ENCODE measurements around the gene UQCRQ. TPM values are rescaled to one million over a fixed set of nuclear protein-coding genes. Genes with fewer than 3 reads are reported as not detected.

UQCRQ gene
- total RNA-seq, 1 experiment from 2014 or later: 294 TPM

DNA sequence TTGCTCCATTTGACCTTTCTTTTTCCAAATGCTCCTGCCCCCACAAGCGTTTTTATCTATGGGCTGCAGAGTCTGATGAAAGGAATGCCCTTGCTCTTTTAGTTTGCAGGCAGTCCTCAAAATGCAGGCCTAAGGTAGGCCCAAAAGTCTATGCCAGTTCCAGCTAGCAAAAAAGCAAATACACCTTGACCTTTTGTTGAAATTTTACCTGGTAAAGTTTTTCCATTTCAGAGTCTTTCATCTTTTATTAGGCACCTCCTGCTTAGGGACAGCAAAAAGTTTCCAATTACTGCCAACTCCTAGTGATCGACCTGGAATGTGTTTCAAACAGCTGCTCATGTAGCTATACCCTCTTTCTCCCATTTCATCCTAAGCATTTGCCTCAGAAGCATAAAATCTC, 4.4 kb downstream of the UQCRQ start:
- DNase-seq (ENCODE audit: low read depth): no peak

GRCh38 chr5:132871459-132872284, 5.2 kb downstream of the UQCRQ start:
- DNase-seq (ENCODE audit: low read depth): no peak

DNA sequence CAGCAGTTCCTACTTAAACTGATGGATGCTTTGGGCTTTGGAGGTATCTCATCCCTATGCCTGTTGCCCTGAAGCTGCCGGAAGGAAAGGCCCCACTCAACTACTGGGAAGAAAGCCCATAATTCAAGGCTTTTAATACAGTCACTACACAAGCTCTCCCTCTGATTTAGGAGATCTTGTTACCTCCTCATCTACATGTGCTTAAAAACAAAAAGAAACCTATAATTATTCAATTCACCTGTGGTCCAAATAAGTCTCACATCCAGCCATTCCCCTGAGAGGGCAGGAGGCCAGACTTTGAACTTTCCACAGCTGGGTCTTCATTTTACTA, 6.3 kb downstream of the UQCRQ start:
- no peak for DNase-seq (ENCODE audit: low read depth)

GRCh38 chr5:132873119-132873929, 6.9 kb downstream of the UQCRQ start, which contains the start of gene LEAP2:
Gene LEAP2, plus strand, starts transcription at chr5:132873668. Its CDS starts 27 bp downstream, at chr5:132873695.
- DNase-seq (ENCODE audit: low read depth): no peak

DNA sequence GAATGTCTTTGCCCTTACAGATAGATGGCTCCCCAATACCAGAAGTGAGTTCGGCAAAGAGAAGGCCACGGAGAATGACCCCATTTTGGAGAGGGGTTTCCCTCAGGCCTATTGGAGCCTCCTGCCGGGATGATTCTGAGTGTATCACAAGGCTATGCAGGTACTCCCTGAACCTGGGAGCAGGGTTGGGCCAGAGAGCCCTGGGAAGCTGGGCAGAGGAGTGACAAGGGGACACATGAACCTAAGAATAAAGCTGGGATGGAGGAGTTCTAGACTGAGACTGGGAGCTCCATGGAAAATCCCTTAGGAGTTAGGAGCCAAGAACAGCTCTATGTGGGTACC, 7.5 kb downstream of the UQCRQ start:
- no peak for DNase-seq (ENCODE audit: low read depth)

- DNase-seq (ENCODE audit: low read depth): no peak
These were observed 9.7 kb downstream of the UQCRQ start for GRCh38 chr5:132876020-132876759.

GRCh38 chr5:132877466-132877865, 11.0 kb downstream of the UQCRQ start:
- DNase-seq (ENCODE audit: low read depth): no peak

DNA sequence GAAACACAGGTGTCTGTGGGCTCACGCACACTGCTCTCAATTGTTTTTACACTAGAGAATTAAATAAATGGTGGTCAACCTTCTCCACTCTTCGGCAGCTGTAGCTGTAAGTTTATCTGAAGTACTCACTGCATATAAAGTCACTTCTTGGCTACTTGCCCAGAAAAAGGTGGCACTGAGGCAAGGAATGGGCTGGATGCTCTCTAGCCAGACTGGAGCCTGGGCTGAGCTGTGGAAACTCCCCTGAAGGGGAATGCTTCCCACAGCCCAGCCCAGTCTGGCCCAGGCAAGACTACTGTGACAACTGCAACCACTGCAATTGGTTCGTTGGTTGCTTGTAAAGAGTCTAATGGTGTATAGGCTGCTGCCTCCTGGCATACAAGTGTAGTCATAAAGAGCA, 11.5 kb downstream of the UQCRQ start:
- peak; percentile 19 for DNase-seq (ENCODE audit: low read depth)

DNA sequence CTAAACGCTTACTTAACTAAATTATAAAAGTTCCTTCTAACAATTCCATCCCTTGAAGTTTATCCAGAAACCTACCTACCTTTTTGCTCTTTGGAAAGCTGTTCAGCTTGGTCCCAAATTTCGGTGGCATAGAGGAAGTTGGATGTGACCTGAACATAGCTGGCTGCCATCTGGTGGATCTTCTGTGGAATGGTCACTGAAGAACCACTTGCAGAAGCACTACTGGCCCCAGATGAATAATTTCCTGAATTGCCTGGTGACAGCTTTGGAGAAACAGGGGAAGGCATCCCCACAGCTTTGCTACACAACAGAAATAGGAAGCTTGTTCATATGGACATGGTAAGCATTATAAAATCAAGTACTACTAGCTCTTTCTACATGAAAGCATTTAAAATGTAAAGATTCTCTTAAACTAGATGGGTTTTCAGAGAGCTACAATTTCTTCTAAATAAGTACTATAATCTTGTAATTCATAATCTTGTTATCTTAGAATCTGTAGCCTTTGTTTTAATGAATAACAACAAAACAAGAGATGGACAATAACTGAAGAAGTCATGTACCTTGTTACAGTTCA, 16.9 kb downstream of the UQCRQ start:
- peak; percentile 63 for DNase-seq (ENCODE audit: low read depth)

- DNase-seq (ENCODE audit: low read depth): no peak
These were observed 18.1 kb downstream of the UQCRQ start for GRCh38 chr5:132884548-132884947.

DNA sequence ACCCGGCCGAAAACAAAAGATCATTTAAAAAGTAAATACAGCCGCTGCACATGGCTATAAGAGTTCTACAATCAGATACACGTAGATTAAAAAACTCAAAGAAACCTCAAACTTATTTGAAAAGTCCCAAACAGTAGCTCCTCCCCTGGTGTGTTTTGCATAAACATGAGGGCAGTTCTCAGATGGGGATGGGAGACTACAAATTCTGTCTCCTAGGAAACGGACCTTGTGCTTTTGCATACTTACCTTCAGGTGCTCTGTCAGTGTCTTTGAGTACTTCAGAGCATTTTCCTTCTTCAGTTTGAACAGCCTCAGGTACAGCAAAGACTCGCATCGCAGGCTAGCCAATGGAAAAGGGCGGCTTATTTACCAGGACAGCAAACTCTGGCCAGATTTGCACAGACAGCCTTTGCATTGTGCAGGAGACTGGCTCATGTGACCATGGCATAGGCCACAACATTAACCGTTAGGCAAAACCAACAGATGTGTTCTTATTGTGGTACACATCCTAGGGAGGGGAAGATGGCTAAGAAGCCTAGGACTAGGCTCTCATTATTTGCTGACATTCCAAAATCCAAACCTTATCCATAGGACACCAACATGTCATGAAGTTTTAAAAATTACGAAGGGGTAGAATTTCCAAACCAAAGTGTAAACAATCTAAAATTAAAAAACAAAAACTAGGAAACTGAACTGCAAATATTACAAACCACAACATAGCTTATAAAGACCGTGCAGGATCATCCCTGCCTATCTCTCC, 19.8 kb downstream of the UQCRQ start:
- no peak for DNase-seq (ENCODE audit: low read depth)

DNA sequence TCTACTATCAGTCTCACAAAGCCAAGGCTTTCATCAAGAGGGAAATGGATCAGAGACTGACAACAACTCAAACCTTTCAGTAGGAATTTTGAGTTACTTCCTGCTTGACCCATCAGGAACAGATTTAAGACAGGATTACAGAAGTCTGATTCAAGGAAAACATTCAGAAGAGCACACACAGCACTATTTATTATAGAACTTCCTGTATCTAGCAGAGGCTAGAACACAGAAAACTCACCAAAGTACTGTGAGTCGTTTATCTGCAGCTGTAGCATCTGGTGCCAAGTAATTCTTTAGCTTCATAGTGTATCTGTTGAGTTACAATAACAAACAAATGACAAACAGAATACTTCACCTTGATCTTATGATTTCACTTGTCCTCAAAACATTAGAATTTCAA, 20.8 kb downstream of the UQCRQ start:
- DNase-seq (ENCODE audit: low read depth): no peak

- DNase-seq (ENCODE audit: low read depth): no peak
These were observed 23.1 kb downstream of the UQCRQ start for GRCh38 chr5:132889501-132889900.

DNA sequence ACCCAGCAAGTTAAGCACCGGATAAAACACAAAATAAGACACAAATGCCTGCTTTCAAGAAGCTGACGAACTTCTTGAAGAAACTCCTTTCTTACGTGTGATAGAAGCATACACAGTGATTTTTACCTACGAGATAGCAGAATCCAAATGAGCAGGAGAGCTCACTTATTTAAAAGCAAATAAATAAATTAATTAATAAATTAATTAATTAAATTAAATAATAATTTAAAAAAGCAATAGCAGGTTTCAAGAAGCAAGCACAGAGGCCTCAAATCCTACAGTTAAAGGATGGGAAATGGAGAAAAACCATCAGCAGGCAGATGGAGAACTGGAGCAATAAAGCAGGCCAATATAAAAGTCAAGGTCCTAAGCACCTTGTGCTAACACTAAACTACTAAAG, 24.4 kb downstream of the UQCRQ start:
- no peak for DNase-seq (ENCODE audit: low read depth)

- DNase-seq (ENCODE audit: low read depth): no peak
These were observed 29.4 kb downstream of the UQCRQ start for GRCh38 chr5:132895719-132896305.

DNA sequence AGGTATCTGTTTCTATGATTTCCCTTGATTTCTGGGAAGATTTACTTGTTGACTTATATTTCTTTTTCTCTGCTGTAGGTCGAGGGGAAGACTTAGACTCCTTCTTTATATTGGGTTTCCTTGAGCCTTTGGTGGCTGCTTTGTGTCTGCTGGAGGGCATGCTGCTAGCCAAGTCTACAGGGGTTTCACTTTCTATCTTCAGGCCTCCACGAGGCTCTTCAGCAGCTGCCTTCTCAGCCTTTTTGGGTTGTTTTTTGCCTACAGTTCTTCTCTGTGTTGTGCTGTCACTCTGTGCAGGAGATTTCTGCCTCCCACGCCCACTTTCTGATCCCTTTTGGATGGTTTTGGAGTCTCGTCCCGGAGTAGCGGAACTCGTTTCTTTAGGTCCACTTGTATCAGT, 30.2 kb downstream of the UQCRQ start:
- no peak for DNase-seq (ENCODE audit: low read depth)

DNA sequence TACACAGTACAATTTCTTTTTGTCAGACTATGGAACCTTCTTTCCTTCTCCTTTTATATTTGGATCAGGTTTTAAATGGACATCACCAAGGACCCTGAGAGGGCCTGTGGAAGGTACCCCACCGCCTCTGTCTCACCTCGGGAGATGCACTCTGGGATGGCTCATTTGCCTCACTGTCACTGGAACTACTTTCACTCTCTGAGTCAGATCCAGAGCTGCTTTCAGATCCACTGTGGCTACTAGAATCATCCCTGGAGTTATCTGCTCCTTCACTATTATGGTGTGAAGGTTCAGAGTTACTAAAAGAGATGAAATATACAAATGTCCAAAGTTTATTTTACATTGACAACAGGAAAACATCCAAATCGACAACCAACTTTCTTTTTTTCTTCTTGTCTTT, 31.7 kb downstream of the UQCRQ start:
- DNase-seq (ENCODE audit: low read depth): no peak

- DNase-seq (ENCODE audit: low read depth): no peak
These were observed 34.6 kb downstream of the UQCRQ start for GRCh38 chr5:132901036-132901435.

DNA sequence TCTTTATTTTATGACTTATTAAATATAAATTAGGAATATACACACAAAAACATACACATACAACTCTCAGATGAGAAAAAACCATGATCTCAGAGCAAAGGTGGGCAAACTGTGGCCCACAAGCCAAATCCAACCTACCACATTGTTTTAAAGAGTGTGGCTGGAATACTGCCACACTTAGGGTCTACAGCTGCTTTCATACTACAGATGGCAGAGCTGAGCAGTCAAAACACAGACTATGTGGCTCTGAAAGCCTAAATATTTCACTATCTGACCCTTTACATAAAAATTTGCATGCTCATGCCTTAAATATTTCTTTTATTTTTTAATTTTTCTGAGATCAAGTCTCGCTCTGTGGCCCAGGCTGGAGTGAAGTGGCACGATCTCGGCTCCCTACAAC, 35.3 kb downstream of the UQCRQ start:
- no peak for DNase-seq (ENCODE audit: low read depth)

GRCh38 chr5:132905938-132906337, 39.5 kb downstream of the UQCRQ start:
- no peak for DNase-seq (ENCODE audit: low read depth)

GRCh38 chr5:132907161-132907560, 40.7 kb downstream of the UQCRQ start:
- DNase-seq (ENCODE audit: low read depth): no peak
